AG04450 (cell line): ENCODE measurements around the gene DNAJB2. TPM values are rescaled to one million over a fixed set of nuclear protein-coding genes. Genes with fewer than 3 reads are reported as not detected.
A peak's percentile ranks its signal among the peaks of the same experiment; 100 is the strongest.

Experiments
- CTCF ChIA-PET: fragments of 300-600, 350-600 bp; formaldehyde crosslinking; extraction: SDS; loops from one replicate; lab custom pipeline; 2022; ENCODE audit warnings: antibody characterized with exemption, inconsistent platforms; lab: Charles Lee
- POLR2A ChIA-PET: fragments of 350-600 bp; formaldehyde crosslinking; extraction: SDS; loops from one replicate; lab custom pipeline; 2021; ENCODE audit warnings: antibody characterized with exemption, inconsistent platforms; lab: Yijun Ruan, JAX
- DNase-seq: peaks from one replicate; pipeline ENCODE4 v3.0.0-alpha.2; 2011; ENCODE audit warnings: low read depth, low spot score
- H3K27ac ChIP-seq: one replicate; pipeline ENCODE4 v1.5.1; 2012; ENCODE audit warnings: low read depth, low read length, control low read depth
- H3K27me3 ChIP-seq: one replicate; pipeline ENCODE4 v1.6.0; 2012; ENCODE audit warnings: low read length; ENCODE audit not compliant: control insufficient read depth, insufficient read depth
- H3K4me3 ChIP-seq: 2 replicates; pipeline ENCODE4 v1.5.1; 2011; ENCODE audit warnings: mild to moderate bottlenecking, low read depth, low read length, control low read depth
- H3K9me3 ChIP-seq: 2 replicates; pipeline ENCODE4 v1.5.1; 2012; ENCODE audit warnings: low read length; ENCODE audit not compliant: control insufficient read depth, insufficient read depth
- CTCF ChIP-seq: IDR thresholded peaks from 2 replicates; pipeline ENCODE4 v1.5.1; 2011; ENCODE audit warnings: low read depth, low read length, control low read depth, inconsistent platforms
- polyA plus RNA-seq: library from polyadenylated mRNA; depleted of rRNA; stranded (reverse); fragments of >200 nt; gene quantifications from 2 replicates; pipeline ENCODE4 v1.2.3, GENCODE V29; 2011

The DNAJB2 gene
- polyA plus RNA-seq, 1 experiment = 40.6 TPM

GRCh38 chr2:219244789-219245147, 34.4 kb upstream of the DNAJB2 start:
- TF ChIP-seq CTCF = no peak

GRCh38 chr2:219245148-219245898, 33.8 kb upstream of the DNAJB2 start, which contains the start of the genes GLB1L and STK16:
Gene GLB1L, minus strand, starts transcription at chr2:219245444. Its CDS starts 1,871 bp downstream, at chr2:219243573.
Gene STK16, plus strand, starts transcription at chr2:219245479. Its CDS starts 521 bp downstream, at chr2:219246000.
- no peaks in the 10 kb centered on the region; the same call in 1 of the 2 replicates for H3K9me3 ChIP-seq
- peak within 1 kb of the TSS; percentile 97 for H3K4me3 ChIP-seq
- ChIA-PET POLR2A (interaction anchor here (0.6 to 2.3 kb wide), 10 partner anchors 15 to 240 kb away, joined by 3 to 11 read pairs (median 4); partner anchors contain the start of genes ABCB6, DNAJB2 and ZFAND2B), CTCF (interaction anchor here (0.6 to 3.0 kb wide), 6 partner anchors 32 to 297 kb away, joined by 3 to 24 read pairs (median 6); partner anchors contain the start of gene DNAJB2)
- TF ChIP-seq CTCF = 0 out of 2 replicates have a peak, but pooled peaks have one; percentile 4
- H3K27me3 ChIP-seq = no peaks in the 10 kb centered on the region
- H3K27ac ChIP-seq = peak within 1 kb of the TSS; percentile 70
- peak; percentile 80 for DNase-seq

More at GRCh38 chr2:219244789-219245147, 34.4 kb upstream of the DNAJB2 start:
- ChIA-PET CTCF (interaction anchor here (2.2 to 3.0 kb wide), 3 partner anchors 33 to 73 kb away, joined by 9 to 24 read pairs (median 19); partner anchors contain the start of gene DNAJB2), POLR2A (interaction anchor here (0.6 to 2.3 kb wide), 10 partner anchors 15 to 240 kb away, joined by 3 to 11 read pairs (median 4); partner anchors contain the start of genes ABCB6, DNAJB2 and ZFAND2B)
- Histone ChIP-seq H3K27ac (peak overlapping the region; percentile 70), H3K9me3 (no peaks in the 10 kb centered on the region; the same call in 1 of the 2 replicates), H3K27me3 (no peaks in the 10 kb centered on the region), H3K4me3 (peak overlapping the region; percentile 97)
- DNase-seq = no peak

GRCh38 chr2:219245899-219246230, 33.3 kb upstream of the DNAJB2 start:
- ChIA-PET POLR2A (interaction anchor here (1.4 to 2.3 kb wide), 2 partner anchors 33 to 39 kb away, joined by 8 to 11 read pairs; partner anchors contain the start of genes DNAJB2 and ZFAND2B), CTCF (interaction anchor here (0.6 to 3.0 kb wide), 6 partner anchors 32 to 296 kb away, joined by 3 to 24 read pairs (median 6); partner anchors contain the start of gene DNAJB2)
- H3K4me3 ChIP-seq = peak overlapping the region; percentile 97
- no peaks in the 10 kb centered on the region; the same call in 1 of the 2 replicates for H3K9me3 ChIP-seq
- no peaks in the 10 kb centered on the region for H3K27me3 ChIP-seq
- TF ChIP-seq CTCF = no peak
- no peak for DNase-seq
- peak overlapping the region; percentile 70 for H3K27ac ChIP-seq

- ChIA-PET CTCF (interaction anchor here (1.2 to 3.0 kb wide), 4 partner anchors 31 to 157 kb away, joined by 3 to 24 read pairs (median 14); partner anchors contain the start of gene DNAJB2), POLR2A (interaction anchor here (2.3 kb wide), 1 partner anchor 32 kb away, joined by 11 read pairs; the partner anchor contains the start of gene DNAJB2)
- Histone ChIP-seq H3K27ac (no peak overlapping the region), H3K4me3 (no peak overlapping the region), H3K27me3 (no peaks in the 10 kb centered on the region), H3K9me3 (no peaks in the 10 kb centered on the region; the same call in 1 of the 2 replicates)
- no peak for DNase-seq
- no peak for TF ChIP-seq CTCF
Measured at GRCh38 chr2:219246559-219246958, 32.6 kb upstream of the DNAJB2 start.
